DOHH2 (cell line): ENCODE data around the gene HPS3.

Experiments used
- H3F3A ChIP-seq: fragments of 200-600 bp; sonication (generic), shearing (Covaris generic); 2 replicates; pipeline ENCODE4 v1.6.0; 2016; ENCODE audit warnings: antibody characterized with exemption, mild to moderate bottlenecking; ENCODE audit not compliant: control insufficient read depth, insufficient read depth
- H3K27ac ChIP-seq: fragments of 200-600 bp; sonication (generic); 2 replicates; pipeline ENCODE4 v1.5.1; 2014; ENCODE audit warnings: low read depth, mild to moderate bottlenecking, low read length, moderate library complexity
- H3K27me3 ChIP-seq: fragments of 200-600 bp; sonication (generic); 2 replicates; pipeline ENCODE4 v1.6.1; 2014; ENCODE audit warnings: mild to moderate bottlenecking, low read length, mixed read lengths; ENCODE audit not compliant: control insufficient read depth
- H3K36me3 ChIP-seq: fragments of 200-600 bp; sonication (generic); 2 replicates; pipeline ENCODE4 v1.6.1; 2014; ENCODE audit warnings: mild to moderate bottlenecking, low read length, moderate library complexity, mixed read lengths; ENCODE audit not compliant: control insufficient read depth
- H3K4me1 ChIP-seq: fragments of 200-600 bp; sonication (generic); 2 replicates; pipeline ENCODE4 v1.6.1; 2014; ENCODE audit warnings: mild to moderate bottlenecking, low read length, mixed read lengths; ENCODE audit not compliant: control insufficient read depth
- H3K4me2 ChIP-seq: fragments of 200-600 bp; sonication (generic); 2 replicates; pipeline ENCODE4 v1.6.0; 2014; ENCODE audit warnings: mild to moderate bottlenecking, low read length, moderate library complexity
- H3K4me3 ChIP-seq: fragments of 200-600 bp; sonication (generic); 2 replicates; pipeline ENCODE4 v1.5.1; 2014; ENCODE audit warnings: mild to moderate bottlenecking, low read length, mixed read lengths
- H3K79me2 ChIP-seq: fragments of 200-600 bp; sonication (generic); 2 replicates; pipeline ENCODE4 v1.6.1; 2014; ENCODE audit warnings: mild to moderate bottlenecking, low read length, mixed read lengths; ENCODE audit not compliant: control insufficient read depth
- H3K9me2 ChIP-seq: fragments of 200-600 bp; sonication (generic); replicated peaks from 2 replicates; pipeline ENCODE4 v1.6.1; 2014; ENCODE audit warnings: mild to moderate bottlenecking, low read length, mixed read lengths; ENCODE audit not compliant: control insufficient read depth
- H3K9me3 ChIP-seq: fragments of 200-600 bp; sonication (generic); 2 replicates; pipeline ENCODE4 v1.6.1; 2014; ENCODE audit warnings: antibody characterized with exemption, low read length, mixed read lengths; ENCODE audit not compliant: control insufficient read depth, insufficient read depth
- H4K20me1 ChIP-seq: fragments of 200-600 bp; sonication (generic); 2 replicates; pipeline ENCODE4 v1.6.0; 2014; ENCODE audit warnings: low read depth, mild to moderate bottlenecking, antibody characterized with exemption, low read length, moderate library complexity; ENCODE audit not compliant: control insufficient read depth, insufficient read depth
- CTCF ChIP-seq: fragments of 200-600 bp; sonication (generic); IDR thresholded peaks from one replicate; pipeline ENCODE4 v1.5.1; 2014; ENCODE audit warnings: antibody characterized with exemption, mild to moderate bottlenecking, low read depth, low read length; ENCODE audit not compliant: poor library complexity, severe bottlenecking
- EZH2phosphoT487 ChIP-seq: fragments of 200-600 bp; sonication (generic); IDR thresholded peaks from 2 replicates; pipeline ENCODE4 v1.6.1; 2017; ENCODE audit warnings: borderline replicate concordance, mild to moderate bottlenecking, antibody characterized with exemption, low read length, moderate library complexity, mixed read lengths

Gene HPS3

GRCh38 chr3:149204390-149204991 is 75.1 kb downstream of the HPS3 start:
- Histone ChIP-seq H3K9me3 (no peaks in the 10 kb centered on the region), H3K79me2 (no peaks in the 10 kb centered on the region), H3K4me3 (peak overlapping the region; percentile 28; the same call in 1 of the 2 replicates), H3K27ac (no peak overlapping the region), H4K20me1 (no peaks in the 10 kb centered on the region), H3K4me1 (peaks cover 19% of the 10 kb centered on the region), H3K9me2 (no peaks in the 10 kb centered on the region), H3K36me3 (no peaks in the 10 kb centered on the region), H3K4me2 (peak overlapping the region; percentile 55), H3K27me3 (no peaks in the 10 kb centered on the region), H3F3A (no peaks in the 10 kb centered on the region)
- no peak for TF ChIP-seq CTCF
- TF ChIP-seq EZH2phosphoT487 = no peak

- H3K9me2 ChIP-seq = no peaks in the 10 kb centered on the region
- H3F3A ChIP-seq = no peaks in the 10 kb centered on the region
- no peak for TF ChIP-seq CTCF
- no peak for TF ChIP-seq EZH2phosphoT487
- H3K36me3 ChIP-seq = no peaks in the 10 kb centered on the region
- no peak overlapping the region for H3K4me3 ChIP-seq
- H3K9me3 ChIP-seq = no peaks in the 10 kb centered on the region
- H3K27me3 ChIP-seq = no peaks in the 10 kb centered on the region
- H3K4me1 ChIP-seq = peaks cover 19% of the 10 kb centered on the region
- no peaks in the 10 kb centered on the region for H3K79me2 ChIP-seq
- no peaks in the 10 kb centered on the region for H4K20me1 ChIP-seq
- no peak overlapping the region for H3K4me2 ChIP-seq
- H3K27ac ChIP-seq = no peak overlapping the region
Observed at GRCh38 chr3:149207475-149207874, 78.0 kb downstream of the HPS3 start.

DNA sequence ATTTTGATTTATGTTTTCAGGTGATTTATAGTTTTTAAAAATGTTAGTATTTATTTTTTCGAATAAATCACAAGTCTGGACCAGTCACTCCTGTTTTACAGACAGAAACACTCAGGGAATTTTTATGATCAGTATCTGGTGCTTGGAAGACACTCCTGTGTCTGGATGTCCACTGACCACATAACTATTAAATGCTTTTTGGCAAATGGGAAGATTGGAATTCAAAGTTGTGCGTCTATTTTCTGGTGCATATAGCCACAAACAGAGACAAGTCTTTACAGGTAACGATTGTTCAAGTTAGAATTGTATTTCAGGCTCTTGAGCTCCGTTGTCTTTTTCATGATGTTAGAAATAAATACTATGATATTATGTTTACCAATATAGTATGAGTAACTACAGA is 80.0 kb downstream of the HPS3 start:
- H3F3A ChIP-seq = no peaks in the 10 kb centered on the region
- H3K27ac ChIP-seq = no peak overlapping the region
- H3K27me3 ChIP-seq = no peaks in the 10 kb centered on the region
- H3K9me3 ChIP-seq = no peaks in the 10 kb centered on the region
- no peaks in the 10 kb centered on the region for H3K36me3 ChIP-seq
- no peak for TF ChIP-seq EZH2phosphoT487
- TF ChIP-seq CTCF = no peak
- no peak overlapping the region for H3K4me3 ChIP-seq
- no peaks in the 10 kb centered on the region for H3K9me2 ChIP-seq
- no peaks in the 10 kb centered on the region for H4K20me1 ChIP-seq
- H3K79me2 ChIP-seq = no peaks in the 10 kb centered on the region
- H3K4me2 ChIP-seq = no peak overlapping the region
- H3K4me1 ChIP-seq = peaks cover 6% of the 10 kb centered on the region

DNA sequence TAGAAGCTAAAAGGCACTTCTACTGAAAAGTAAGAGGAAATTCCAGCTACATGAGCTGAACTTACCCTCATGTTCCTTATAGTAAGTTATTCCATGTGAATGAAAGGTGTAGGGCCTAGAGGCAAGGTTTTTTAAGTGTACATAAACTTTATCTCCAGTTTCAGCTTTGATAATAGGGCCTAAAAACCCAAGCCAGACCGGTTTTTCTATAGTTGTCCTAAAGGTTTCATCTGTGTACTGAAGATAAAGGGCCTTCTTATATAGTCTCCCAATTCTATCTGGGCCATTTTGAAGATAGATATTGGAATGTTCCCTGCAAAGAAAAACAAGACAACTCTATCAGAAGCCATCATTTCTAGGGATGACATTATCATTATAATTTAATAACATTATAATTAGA is 82.9 kb downstream of the HPS3 start:
- Histone ChIP-seq H3K4me3 (no peak overlapping the region), H3K9me2 (no peaks in the 10 kb centered on the region), H3K4me2 (no peak overlapping the region), H3K36me3 (no peaks in the 10 kb centered on the region), H3K9me3 (no peaks in the 10 kb centered on the region), H4K20me1 (no peaks in the 10 kb centered on the region), H3K4me1 (no peaks in the 10 kb centered on the region), H3K27ac (no peak overlapping the region), H3K79me2 (no peaks in the 10 kb centered on the region), H3F3A (no peaks in the 10 kb centered on the region), H3K27me3 (no peaks in the 10 kb centered on the region)
- TF ChIP-seq EZH2phosphoT487 = no peak
- no peak for TF ChIP-seq CTCF
